ENCODE data around the gene CCDC192.

CCDC192 gene

DNA sequence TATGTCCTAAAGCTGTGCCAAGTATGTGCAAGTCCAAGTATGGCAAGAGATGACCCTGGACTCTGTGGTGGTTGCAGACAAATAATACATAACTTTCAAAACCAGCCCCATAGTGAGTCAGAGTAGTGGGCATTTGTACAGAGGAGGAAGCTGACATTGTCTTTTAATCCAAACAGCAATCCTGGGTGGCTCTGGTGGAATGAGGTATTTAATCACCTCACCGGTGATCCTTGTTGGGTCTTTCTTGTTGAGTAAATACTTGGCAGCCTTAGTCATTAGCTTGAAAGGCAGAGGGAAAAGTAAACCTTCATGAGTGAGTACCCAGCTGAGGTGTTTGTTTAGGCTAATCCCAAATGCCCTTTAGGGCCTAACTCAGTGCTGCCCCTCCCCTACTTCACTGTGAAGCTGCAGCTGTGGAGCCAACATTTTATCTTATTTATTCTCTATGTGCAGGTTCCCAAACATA lies 231.6 kb downstream of the CCDC192 start (continued):
- TF ChIP-seq, protein P1, sequence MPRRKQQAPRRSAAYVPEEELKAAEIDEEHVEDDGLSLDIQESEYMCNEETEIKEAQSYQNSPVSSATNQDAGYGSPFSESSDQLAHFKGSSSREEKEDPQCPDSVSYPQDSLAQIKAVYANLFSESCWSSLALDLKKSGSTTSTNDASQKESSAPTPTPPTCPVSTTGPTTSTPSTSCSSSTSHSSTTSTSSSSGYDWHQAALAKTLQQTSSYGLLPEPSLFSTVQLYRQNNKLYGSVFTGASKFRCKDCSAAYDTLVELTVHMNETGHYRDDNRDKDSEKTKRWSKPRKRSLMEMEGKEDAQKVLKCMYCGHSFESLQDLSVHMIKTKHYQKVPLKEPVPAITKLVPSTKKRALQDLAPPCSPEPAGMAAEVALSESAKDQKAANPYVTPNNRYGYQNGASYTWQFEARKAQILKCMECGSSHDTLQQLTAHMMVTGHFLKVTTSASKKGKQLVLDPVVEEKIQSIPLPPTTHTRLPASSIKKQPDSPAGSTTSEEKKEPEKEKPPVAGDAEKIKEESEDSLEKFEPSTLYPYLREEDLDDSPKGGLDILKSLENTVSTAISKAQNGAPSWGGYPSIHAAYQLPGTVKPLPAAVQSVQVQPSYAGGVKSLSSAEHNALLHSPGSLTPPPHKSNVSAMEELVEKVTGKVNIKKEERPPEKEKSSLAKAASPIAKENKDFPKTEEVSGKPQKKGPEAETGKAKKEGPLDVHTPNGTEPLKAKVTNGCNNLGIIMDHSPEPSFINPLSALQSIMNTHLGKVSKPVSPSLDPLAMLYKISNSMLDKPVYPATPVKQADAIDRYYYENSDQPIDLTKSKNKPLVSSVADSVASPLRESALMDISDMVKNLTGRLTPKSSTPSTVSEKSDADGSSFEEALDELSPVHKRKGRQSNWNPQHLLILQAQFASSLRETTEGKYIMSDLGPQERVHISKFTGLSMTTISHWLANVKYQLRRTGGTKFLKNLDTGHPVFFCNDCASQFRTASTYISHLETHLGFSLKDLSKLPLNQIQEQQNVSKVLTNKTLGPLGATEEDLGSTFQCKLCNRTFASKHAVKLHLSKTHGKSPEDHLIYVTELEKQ (tag by site-specific recombination; IDR thresholded peaks at IDR 0.05; ENCODE audit: borderline replicate concordance): peak; percentile 92; the same call in 1 of the 2 replicates
- no peak for TF ChIP-seq ZNF555 (tag by site-specific recombination; conservative IDR thresholded peaks at IDR 0.05)
- peak; percentile 84 for TF ChIP-seq BCL11A (tag by site-specific recombination; IDR thresholded peaks at IDR 0.05; ENCODE audit: low read depth)
- TF ChIP-seq ZNF174 (tag by site-specific recombination; IDR thresholded peaks at IDR 0.05): no peak
- TF ChIP-seq ZNF792 (tag by site-specific recombination; IDR thresholded peaks at IDR 0.05): no peak
- no peak; the same call in 1 of the 2 replicates for TF ChIP-seq ZBTB20 (tag by site-specific recombination; IDR thresholded peaks at IDR 0.05)
- TF ChIP-seq, protein P2, sequence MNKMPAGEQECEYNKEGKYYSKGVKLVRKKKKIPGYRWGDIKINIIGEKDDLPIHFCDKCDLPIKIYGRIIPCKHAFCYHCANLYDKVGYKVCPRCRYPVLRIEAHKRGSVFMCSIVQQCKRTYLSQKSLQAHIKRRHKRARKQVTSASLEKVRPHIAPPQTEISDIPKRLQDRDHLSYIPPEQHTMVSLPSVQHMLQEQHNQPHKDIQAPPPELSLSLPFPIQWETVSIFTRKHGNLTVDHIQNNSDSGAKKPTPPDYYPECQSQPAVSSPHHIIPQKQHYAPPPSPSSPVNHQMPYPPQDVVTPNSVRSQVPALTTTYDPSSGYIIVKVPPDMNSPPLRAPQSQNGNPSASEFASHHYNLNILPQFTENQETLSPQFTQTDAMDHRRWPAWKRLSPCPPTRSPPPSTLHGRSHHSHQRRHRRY (tag by site-specific recombination; IDR thresholded peaks at IDR 0.05): no peak
- TF ChIP-seq, protein P3, sequence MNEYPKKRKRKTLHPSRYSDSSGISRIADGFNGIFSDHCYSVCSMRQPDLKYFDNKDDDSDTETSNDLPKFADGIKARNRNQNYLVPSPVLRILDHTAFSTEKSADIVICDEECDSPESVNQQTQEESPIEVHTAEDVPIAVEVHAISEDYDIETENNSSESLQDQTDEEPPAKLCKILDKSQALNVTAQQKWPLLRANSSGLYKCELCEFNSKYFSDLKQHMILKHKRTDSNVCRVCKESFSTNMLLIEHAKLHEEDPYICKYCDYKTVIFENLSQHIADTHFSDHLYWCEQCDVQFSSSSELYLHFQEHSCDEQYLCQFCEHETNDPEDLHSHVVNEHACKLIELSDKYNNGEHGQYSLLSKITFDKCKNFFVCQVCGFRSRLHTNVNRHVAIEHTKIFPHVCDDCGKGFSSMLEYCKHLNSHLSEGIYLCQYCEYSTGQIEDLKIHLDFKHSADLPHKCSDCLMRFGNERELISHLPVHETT (tag by site-specific recombination; IDR thresholded peaks at IDR 0.05): peak; percentile 76; the same call in 1 of the 2 replicates
- TF ChIP-seq, protein P4, sequence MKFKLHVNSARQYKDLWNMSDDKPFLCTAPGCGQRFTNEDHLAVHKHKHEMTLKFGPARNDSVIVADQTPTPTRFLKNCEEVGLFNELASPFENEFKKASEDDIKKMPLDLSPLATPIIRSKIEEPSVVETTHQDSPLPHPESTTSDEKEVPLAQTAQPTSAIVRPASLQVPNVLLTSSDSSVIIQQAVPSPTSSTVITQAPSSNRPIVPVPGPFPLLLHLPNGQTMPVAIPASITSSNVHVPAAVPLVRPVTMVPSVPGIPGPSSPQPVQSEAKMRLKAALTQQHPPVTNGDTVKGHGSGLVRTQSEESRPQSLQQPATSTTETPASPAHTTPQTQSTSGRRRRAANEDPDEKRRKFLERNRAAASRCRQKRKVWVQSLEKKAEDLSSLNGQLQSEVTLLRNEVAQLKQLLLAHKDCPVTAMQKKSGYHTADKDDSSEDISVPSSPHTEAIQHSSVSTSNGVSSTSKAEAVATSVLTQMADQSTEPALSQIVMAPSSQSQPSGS (tag by site-specific recombination; IDR thresholded peaks at IDR 0.05; ENCODE audit: low read depth): peak; percentile 47; the same call in 1 of the 2 replicates
- 0 out of 2 replicates have a peak, but pooled peaks have one; percentile 65 for TF ChIP-seq ZNF10 (tag by site-specific recombination; IDR thresholded peaks at IDR 0.05)
- 0 out of 2 replicates have a peak, but pooled peaks have one; percentile 16 for TF ChIP-seq ZNF366 (tag by site-specific recombination; conservative IDR thresholded peaks at IDR 0.05)
- TF ChIP-seq ZNF394 (tag by site-specific recombination; IDR thresholded peaks at IDR 0.05; ENCODE audit: borderline replicate concordance): peak; percentile 63; the same call in 1 of the 2 replicates
- TF ChIP-seq IKZF3 (tag by site-specific recombination; IDR thresholded peaks at IDR 0.05): peak; percentile 88
- no peak for TF ChIP-seq ZNF214 (tag by site-specific recombination; IDR thresholded peaks at IDR 0.05; ENCODE audit: borderline replicate concordance)
- peak; percentile 93 for TF ChIP-seq GLI2 (tag by site-specific recombination; IDR thresholded peaks at IDR 0.05; ENCODE audit: borderline replicate concordance, low read depth)
- TF ChIP-seq FEZF1 (tag by site-specific recombination; IDR thresholded peaks at IDR 0.05): peak; percentile 95
- no peak for TF ChIP-seq ZNF785 (tag by site-specific recombination; IDR thresholded peaks at IDR 0.05)
- TF ChIP-seq ZNF169 (tag by site-specific recombination; IDR thresholded peaks at IDR 0.05): no peak
- TF ChIP-seq BCL11B (tag by site-specific recombination; IDR thresholded peaks at IDR 0.05; ENCODE audit: low read depth): no peak
- TF ChIP-seq, protein P5, sequence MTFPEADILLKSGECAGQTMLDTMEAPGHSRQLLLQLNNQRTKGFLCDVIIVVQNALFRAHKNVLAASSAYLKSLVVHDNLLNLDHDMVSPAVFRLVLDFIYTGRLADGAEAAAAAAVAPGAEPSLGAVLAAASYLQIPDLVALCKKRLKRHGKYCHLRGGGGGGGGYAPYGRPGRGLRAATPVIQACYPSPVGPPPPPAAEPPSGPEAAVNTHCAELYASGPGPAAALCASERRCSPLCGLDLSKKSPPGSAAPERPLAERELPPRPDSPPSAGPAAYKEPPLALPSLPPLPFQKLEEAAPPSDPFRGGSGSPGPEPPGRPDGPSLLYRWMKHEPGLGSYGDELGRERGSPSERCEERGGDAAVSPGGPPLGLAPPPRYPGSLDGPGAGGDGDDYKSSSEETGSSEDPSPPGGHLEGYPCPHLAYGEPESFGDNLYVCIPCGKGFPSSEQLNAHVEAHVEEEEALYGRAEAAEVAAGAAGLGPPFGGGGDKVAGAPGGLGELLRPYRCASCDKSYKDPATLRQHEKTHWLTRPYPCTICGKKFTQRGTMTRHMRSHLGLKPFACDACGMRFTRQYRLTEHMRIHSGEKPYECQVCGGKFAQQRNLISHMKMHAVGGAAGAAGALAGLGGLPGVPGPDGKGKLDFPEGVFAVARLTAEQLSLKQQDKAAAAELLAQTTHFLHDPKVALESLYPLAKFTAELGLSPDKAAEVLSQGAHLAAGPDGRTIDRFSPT (tag by site-specific recombination; IDR thresholded peaks at IDR 0.05): no peak
- no peak for TF ChIP-seq ZNF747 (tag by site-specific recombination; IDR thresholded peaks at IDR 0.05)
- peak; percentile 91 for TF ChIP-seq ZNF629 (tag by site-specific recombination; IDR thresholded peaks at IDR 0.05)
- TF ChIP-seq ZNF184 (tag by site-specific recombination; IDR thresholded peaks at IDR 0.05): peak; percentile 82; the same call in 1 of the 2 replicates
- TF ChIP-seq, protein P6, sequence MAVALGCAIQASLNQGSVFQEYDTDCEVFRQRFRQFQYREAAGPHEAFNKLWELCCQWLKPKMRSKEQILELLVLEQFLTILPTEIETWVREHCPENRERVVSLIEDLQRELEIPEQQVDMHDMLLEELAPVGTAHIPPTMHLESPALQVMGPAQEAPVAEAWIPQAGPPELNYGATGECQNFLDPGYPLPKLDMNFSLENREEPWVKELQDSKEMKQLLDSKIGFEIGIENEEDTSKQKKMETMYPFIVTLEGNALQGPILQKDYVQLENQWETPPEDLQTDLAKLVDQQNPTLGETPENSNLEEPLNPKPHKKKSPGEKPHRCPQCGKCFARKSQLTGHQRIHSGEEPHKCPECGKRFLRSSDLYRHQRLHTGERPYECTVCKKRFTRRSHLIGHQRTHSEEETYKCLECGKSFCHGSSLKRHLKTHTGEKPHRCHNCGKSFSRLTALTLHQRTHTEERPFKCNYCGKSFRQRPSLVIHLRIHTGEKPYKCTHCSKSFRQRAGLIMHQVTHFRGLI (tag by site-specific recombination; IDR thresholded peaks at IDR 0.05): peak; percentile 33; the same call in 1 of the 2 replicates
- no peak for TF ChIP-seq ZNF248 (tag by site-specific recombination; IDR thresholded peaks at IDR 0.05)
- TF ChIP-seq SP3 (tag by site-specific recombination; IDR thresholded peaks at IDR 0.05): no peak
- TF ChIP-seq, protein P7, sequence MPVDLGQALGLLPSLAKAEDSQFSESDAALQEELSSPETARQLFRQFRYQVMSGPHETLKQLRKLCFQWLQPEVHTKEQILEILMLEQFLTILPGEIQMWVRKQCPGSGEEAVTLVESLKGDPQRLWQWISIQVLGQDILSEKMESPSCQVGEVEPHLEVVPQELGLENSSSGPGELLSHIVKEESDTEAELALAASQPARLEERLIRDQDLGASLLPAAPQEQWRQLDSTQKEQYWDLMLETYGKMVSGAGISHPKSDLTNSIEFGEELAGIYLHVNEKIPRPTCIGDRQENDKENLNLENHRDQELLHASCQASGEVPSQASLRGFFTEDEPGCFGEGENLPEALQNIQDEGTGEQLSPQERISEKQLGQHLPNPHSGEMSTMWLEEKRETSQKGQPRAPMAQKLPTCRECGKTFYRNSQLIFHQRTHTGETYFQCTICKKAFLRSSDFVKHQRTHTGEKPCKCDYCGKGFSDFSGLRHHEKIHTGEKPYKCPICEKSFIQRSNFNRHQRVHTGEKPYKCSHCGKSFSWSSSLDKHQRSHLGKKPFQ (tag by site-specific recombination; IDR thresholded peaks at IDR 0.05): peak; percentile 54; the same call in 1 of the 2 replicates
